ENCODE results near the gene RPL28. TPM values are rescaled to one million over a fixed set of nuclear protein-coding genes. Genes with fewer than 3 reads are reported as not detected.

RPL28 gene
- total RNA-seq, 1 experiment from 2014 or later, result 2,505 TPM

GRCh38 chr19:55385724-55386492, at the start of gene RPL28 (continued):
- 0 out of 2 replicates have a peak, but pooled peaks have one; percentile 35 for TF ChIP-seq ESRRA (CRISPR knock-in tag; IDR thresholded peaks at IDR 0.05; ENCODE audit: borderline replicate concordance)
- no peak for TF ChIP-seq SOX15 (CRISPR knock-in tag; IDR thresholded peaks at IDR 0.05)
- TF ChIP-seq EMX1 (CRISPR knock-in tag; IDR thresholded peaks at IDR 0.05), result 0 out of 2 replicates have a peak, but pooled peaks have one; percentile 22
- no peak for TF ChIP-seq ZNF423 (CRISPR knock-in tag; IDR thresholded peaks at IDR 0.05)
- TF ChIP-seq ZMAT4 (CRISPR knock-in tag; IDR thresholded peaks at IDR 0.05), result peak; percentile 16; the same call in 1 of the 2 replicates
- TF ChIP-seq KAT7 (CRISPR knock-in tag; IDR thresholded peaks at IDR 0.05; ENCODE audit: borderline replicate concordance), result peak; percentile 75; the same call in 1 of the 2 replicates
- TF ChIP-seq AFF4 (CRISPR knock-in tag; IDR thresholded peaks at IDR 0.05; ENCODE audit: borderline replicate concordance), result 0 out of 2 replicates have a peak, but pooled peaks have one; percentile 61
- TF ChIP-seq ARID4B (CRISPR knock-in tag; IDR thresholded peaks at IDR 0.05; ENCODE audit: borderline replicate concordance), result peak; percentile 93; the same call in 1 of the 2 replicates

- ChIA-PET POLR2A (no interaction called here), CTCF (interaction anchor here (1.3 kb wide), 1 partner anchor 35 kb away, joined by 3 read pairs; no protein-coding TSS in a partner anchor)
- TF ChIP-seq ZNF532 (CRISPR knock-in tag; IDR thresholded peaks at IDR 0.05; ENCODE audit: borderline replicate concordance), result no peak
- no peak for TF ChIP-seq IRF1 (CRISPR knock-in tag; IDR thresholded peaks at IDR 0.05)
- TF ChIP-seq CREM (CRISPR knock-in tag; IDR thresholded peaks at IDR 0.05), result no peak
- no peak for TF ChIP-seq ETV6 (CRISPR knock-in tag; IDR thresholded peaks at IDR 0.05)
- Mint-ChIP-seq H3K27me3 (ENCODE audit: low read depth) (peaks cover 32% of the 10 kb centered on the region), H3K9me3 (no peaks in the 10 kb centered on the region), H3K27ac (no peak overlapping the region), H3K4me1 (peaks cover 6% of the 10 kb centered on the region), H3K36me3 (no peaks in the 10 kb centered on the region), H3K4me3 (no peak overlapping the region)
- DNase-seq (ENCODE audit: low spot score), result no peak
- no peak for ATAC-seq
Observed at GRCh38 chr19:55336101-55336500, 49.6 kb upstream of the RPL28 start.
